PC-3 (cell line): Measurements from ENCODE around the gene MUC20.
"Not testable (repeated sequence)": the region's sequence is repeated elsewhere in the genome, so short reads cannot be mapped to it uniquely, and the experiment has no call there.

Source experiments
- CTCF ChIP-seq: fragments of 300-600 bp; sonication (generic); conservative IDR thresholded peaks from 2 replicates; pipeline ENCODE4 v1.5.1; 2017; ENCODE audit warnings: antibody characterized with exemption, low read depth, mild to moderate bottlenecking, low read length
- EZH2 ChIP-seq: fragments of 300-600 bp; sonication (generic); IDR thresholded peaks from one replicate; pipeline ENCODE4 v1.6.1; 2017; ENCODE audit warnings: antibody characterized with exemption, mild to moderate bottlenecking, low read length; ENCODE audit not compliant: unreplicated experiment
- EZH2phosphoT487 ChIP-seq: fragments of 300-600 bp; sonication (generic); IDR thresholded peaks from 2 replicates; pipeline ENCODE4 v1.6.1; 2018; ENCODE audit warnings: mild to moderate bottlenecking, antibody characterized with exemption, low read length, borderline replicate concordance

- TF ChIP-seq EZH2phosphoT487, CTCF, EZH2: not testable (repeated sequence)
These were observed 5.3 kb downstream of the MUC20 start for GRCh38 chr3:195725916-195726740.
